ENCODE measurements around the gene CARNS1.

DNA sequence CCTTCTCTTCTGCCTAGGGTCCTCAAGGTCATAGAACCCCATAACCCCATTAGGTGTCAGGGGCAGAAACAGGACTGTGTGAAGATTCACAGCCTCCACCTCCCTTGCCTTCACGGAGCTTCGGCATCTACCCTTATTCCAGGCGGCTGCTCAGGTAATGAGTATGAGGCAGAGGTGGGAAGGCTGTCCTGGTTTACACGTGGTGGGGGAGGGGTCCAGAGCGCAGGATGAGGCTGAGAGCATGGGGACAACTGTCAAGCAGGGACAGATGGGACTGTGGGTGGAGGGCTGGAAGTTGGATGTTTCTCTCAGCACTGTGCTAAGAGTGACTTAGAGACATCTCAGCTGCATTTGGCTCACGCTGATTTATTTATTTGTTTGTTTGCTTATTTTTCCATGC, 28.0 kb upstream of the CARNS1 start:
- TF ChIP-seq POLR2AphosphoS5 (IDR thresholded peaks at IDR 0.05), result no peak
- TF ChIP-seq, protein P1, sequence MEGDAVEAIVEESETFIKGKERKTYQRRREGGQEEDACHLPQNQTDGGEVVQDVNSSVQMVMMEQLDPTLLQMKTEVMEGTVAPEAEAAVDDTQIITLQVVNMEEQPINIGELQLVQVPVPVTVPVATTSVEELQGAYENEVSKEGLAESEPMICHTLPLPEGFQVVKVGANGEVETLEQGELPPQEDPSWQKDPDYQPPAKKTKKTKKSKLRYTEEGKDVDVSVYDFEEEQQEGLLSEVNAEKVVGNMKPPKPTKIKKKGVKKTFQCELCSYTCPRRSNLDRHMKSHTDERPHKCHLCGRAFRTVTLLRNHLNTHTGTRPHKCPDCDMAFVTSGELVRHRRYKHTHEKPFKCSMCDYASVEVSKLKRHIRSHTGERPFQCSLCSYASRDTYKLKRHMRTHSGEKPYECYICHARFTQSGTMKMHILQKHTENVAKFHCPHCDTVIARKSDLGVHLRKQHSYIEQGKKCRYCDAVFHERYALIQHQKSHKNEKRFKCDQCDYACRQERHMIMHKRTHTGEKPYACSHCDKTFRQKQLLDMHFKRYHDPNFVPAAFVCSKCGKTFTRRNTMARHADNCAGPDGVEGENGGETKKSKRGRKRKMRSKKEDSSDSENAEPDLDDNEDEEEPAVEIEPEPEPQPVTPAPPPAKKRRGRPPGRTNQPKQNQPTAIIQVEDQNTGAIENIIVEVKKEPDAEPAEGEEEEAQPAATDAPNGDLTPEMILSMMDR (IDR thresholded peaks at IDR 0.05), result no peak

Data from stomach (tissue), 4 donors.